HG02938 (cell line): ENCODE measurements around the gene HSPB6.

Source experiments
- ATAC-seq: cut with Tn5 transposase; IDR thresholded peaks from one replicate; pipeline ENCODE4 v1.9.1; 2021; ENCODE audit warnings: mild to moderate bottlenecking, moderate library complexity; ENCODE audit not compliant: unreplicated experiment

HSPB6 gene

DNA sequence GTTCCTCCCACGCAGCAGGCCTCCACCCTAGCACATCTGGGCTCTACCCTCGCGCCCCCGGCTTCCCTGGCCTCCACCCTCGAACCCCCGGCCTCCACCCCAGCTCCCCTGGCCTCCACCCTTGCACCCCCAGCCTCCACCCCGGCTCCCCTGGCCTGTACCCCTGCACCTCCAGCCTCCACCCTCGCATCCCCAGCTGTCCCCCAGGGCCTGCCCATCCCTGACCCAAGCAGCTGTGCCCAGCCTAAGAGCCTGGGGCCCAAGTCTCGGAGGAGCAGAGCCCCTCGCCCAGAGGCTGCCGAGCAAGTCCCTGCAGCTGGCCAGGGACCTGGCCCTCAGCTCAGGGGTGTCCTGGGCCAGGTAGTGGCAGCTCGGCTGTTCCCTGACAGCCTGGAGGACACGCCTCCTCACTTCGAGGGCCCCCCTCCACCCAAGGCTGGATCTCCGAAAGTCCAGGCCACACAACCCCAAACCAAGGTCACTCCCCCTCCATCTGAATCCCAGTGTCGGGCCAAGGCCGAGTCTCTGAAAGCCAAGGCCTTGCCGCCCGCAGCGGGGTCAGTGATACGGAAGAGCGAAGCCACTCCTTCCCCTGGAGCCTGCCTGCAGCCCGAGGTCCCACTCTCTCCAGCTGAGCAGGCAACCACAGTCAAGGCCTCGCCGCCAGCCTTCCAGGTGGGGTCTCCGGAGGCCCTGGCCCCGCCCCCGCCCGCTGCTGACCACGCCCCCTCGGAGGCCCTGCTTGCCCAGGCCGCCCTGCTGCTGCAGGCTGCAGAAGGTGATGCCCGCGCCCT, 10.7 kb upstream of the HSPB6 start:
- ATAC-seq, result no peak

DNA sequence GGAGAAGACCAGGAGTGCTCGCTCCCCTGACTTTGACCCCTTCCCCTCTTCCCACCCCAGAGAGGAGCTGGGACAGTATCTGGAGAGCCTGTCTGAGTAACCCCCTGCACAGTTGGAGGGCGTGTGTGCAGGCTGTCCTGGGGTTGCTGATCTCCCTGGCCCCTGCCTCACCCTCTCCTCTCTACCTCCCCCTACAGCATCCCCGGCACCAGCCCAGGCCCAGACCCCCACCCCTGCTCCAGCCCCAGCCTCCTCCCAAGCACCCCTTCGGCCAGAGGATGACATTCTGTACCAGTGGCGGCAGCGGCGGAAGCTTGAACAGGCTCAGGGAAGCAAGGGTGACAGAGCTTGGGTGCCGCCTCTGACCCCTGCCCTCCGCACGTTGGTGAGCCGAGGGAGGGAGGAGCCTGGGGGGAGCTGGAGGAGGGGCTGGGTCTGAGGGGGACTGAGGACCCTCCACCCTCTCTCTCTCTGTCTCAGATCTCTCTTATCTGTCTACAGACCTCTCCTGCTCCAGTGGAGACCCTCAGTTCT, 9.8 kb upstream of the HSPB6 start:
- no peak for ATAC-seq

GRCh38 chr19:35764432-35765315, 7.8 kb upstream of the HSPB6 start:
- ATAC-seq, result no peak

GRCh38 chr19:35760711-35761349, 4.0 kb upstream of the HSPB6 start:
- no peak for ATAC-seq

GRCh38 chr19:35759697-35760096, 2.9 kb upstream of the HSPB6 start:
- ATAC-seq, result no peak

DNA sequence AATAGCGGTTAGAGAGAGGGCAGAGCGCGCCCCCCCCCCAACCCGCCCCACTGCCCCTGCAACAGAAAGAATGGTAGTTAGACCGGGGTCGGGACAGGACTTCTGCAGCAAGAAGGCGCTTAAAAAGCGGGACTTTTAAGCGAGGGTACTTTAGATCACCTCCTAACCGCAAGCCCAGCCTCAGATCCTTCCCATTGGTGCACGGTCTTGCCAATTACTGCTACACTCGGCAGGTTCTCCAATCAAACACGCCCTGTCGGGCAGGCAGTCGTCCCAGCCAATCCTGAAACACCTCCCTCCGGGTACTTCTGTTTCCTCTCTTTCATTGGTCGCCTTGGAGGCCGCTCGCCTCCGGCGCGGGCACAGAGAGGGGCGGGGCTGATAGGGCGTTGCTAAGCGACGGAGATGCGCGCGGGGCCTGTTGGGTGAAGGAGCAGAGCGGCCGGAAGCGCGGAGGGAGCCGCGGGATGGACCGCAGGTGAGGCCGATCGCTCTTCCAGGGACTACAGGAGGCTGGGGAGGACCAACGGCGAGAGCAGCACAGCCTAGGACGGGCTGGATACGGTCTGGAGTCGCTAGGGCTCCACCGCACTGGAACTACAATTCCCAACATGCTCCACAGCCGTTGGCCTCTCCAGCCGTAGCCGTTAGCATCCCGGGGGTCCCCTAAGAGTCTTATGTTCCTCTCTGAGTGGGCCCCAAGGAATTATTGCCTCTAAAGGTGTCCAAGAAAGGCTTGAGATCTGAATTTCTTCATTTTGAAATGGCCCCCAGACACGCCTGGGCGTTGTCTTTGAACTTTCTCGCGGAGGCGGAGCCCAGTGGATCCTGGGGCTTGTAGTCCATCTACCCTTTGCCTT, 1.1 kb upstream of the HSPB6 start, which contains the start of gene PROSER3:
PROSER3 (plus strand) TSS at position 428 of the 860 bp plus-strand sequence; CDS start at position 468, 40 bp downstream.
- peak; percentile 93 for ATAC-seq

DNA sequence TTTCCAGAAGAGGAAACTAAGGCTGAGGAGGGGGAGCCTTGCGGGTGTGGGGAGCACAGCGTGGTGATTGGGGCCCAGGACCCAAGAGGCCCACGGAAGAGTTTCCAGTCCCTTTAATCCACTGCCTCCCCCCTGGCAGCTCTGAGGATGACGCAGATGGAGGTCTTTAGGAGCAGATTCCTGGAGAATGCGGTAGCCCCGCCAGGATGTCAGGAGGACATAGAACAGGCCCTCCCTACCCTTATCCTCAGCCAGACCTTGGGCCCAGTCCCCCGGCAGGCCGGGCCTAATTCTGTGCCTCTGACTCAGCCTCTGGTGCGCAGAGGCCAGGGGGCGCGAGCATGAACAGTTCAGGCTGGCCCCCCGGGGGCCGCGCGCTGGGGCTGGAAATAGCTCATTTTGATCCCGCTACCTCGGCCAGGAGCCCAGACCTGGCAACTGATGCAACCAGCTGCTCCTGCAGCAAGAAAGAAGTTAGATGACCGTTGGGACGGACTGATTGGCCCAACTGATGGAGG, 461 bp upstream of the HSPB6 start:
- no peak for ATAC-seq

- no peak for ATAC-seq
Observed at GRCh38 chr19:35755550-35756376, 1.1 kb downstream of the HSPB6 start.

- no peak for ATAC-seq
Observed at GRCh38 chr19:35755131-35755549, 1.7 kb downstream of the HSPB6 start.

- ATAC-seq, result no peak
Observed at GRCh38 chr19:35754370-35755130, 2.3 kb downstream of the HSPB6 start.

DNA sequence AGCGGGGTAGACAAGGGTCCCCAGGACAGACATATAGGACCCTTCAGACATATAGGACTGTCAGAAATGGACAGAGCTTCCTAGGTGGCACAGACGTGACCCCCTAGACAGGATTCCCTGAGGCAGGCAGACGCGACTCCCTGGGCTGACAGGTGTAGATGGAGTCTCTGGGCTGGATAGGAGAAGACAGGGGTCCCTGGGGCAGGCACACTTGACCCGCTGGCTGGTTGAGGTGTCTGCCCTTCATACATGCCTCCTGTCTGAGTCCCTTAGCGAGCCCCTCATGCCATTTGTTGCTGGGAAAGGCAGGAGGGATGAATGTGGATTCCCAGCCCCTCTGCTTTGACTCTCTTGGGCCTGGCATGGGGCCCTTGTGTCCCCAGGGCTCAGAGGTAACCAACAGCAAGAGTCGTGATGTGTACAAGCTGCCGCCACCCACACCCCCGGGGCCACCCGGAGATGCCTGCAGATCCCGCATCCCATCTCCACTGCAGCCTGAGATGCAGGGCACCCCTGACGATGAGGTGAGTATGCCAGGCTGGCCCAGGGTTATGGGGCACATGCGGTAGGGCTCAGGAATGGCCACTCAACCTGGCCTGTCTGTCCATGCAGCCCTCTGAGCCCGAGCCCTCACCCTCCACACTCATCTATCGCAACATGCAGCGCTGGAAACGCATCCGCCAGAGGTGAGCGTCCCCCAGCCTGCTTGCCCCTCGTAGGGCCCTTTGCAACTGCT, 3.0 kb downstream of the HSPB6 start:
- ATAC-seq, result no peak

GRCh38 chr19:35752746-35753350, 4.0 kb downstream of the HSPB6 start:
- ATAC-seq, result no peak

GRCh38 chr19:35751839-35752745, 4.7 kb downstream of the HSPB6 start:
- ATAC-seq, result no peak

- no peak for ATAC-seq
Observed at GRCh38 chr19:35750167-35750566, 6.7 kb downstream of the HSPB6 start.

DNA sequence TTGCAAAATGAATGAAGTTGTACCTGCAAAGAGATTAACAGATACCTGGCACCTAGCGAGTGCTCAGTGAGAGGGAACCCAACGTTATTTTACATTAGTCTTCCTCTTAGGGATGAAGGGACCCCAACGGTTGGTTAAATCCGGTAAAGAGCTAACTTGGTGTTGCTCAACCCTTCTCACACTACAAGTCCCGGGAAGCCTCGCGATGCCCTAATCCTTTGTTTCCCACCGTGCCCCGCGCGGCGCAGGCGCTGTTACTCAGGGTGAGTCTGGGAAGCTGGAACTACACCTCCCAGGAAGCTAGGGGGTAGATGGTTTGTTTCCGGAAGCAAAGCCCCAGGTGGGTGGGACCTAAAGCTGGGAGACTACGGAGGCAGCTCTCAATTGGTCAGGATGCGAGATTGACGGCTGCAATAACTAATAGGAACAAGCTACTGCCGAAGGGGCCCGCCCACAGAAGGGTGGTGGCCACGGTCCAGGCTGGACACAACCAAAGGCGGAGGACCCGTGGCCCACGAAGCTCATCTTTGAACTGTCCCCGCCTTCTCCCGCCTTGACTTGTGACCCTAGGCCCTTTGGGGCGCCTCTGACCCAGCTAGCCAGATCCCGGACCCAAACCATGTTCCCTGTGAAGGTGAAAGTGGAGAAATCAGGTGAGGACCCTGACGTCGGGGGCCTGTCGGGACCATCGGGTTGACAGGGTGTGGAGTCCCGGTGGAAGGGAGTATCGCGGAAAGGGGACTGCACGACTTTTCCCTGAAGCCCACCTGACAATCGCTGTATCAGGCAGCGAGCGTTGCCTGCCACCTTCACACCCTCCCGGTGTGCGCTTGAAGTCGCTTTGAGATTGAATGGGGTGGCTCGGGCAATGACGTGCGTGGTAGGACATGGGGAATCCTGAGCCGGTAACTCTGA, 8.5 kb downstream of the HSPB6 start, which contains the start of gene LIN37:
LIN37 (plus strand) TSS at position 471 of the 915 bp plus-strand sequence; CDS start at position 620, 149 bp downstream.
- ATAC-seq, result peak; percentile 77
